Stimulated activated memory B cell treated with anti-CD40 and anti-IgM and Interleukin-4, amounts not matched to agents 10 μg/mL and 1 μg/mL and 100 μg/mL, for 72 hours (primary cell): Measurements from ENCODE around the gene NPAS3.

Experiments
- ATAC-seq: fragments of 150-1000 bp; cut with Tn5 transposase; 2 replicates; pipeline ENCODE4 v1.10.0; 2021
- H3K27ac Mint-ChIP-seq: one replicate; pipeline ENCODE4 v1.8.0; 2022; ENCODE audit warnings: mild to moderate bottlenecking, mixed read lengths
- H3K27me3 Mint-ChIP-seq: one replicate; pipeline ENCODE4 v1.8.0; 2022; ENCODE audit warnings: mixed read lengths
- H3K36me3 Mint-ChIP-seq: one replicate; pipeline ENCODE4 v1.8.0; 2022; ENCODE audit warnings: mixed read lengths
- H3K4me1 Mint-ChIP-seq: one replicate; pipeline ENCODE4 v1.8.0; 2022; ENCODE audit warnings: mixed read lengths
- H3K4me3 Mint-ChIP-seq: one replicate; pipeline ENCODE4 v1.8.0; 2022; ENCODE audit warnings: mild to moderate bottlenecking, moderate library complexity, mixed read lengths
- H3K9me3 Mint-ChIP-seq: one replicate; pipeline ENCODE4 v1.8.0; 2022; ENCODE audit warnings: mixed read lengths

NPAS3 gene

GRCh38 chr14:32938719-32939253 is at the start of gene NPAS3:
NPAS3 (plus strand) TSS chr14:32938879.
- H3K27ac Mint-ChIP-seq = peak within 1 kb of the TSS; percentile 25
- peak within 1 kb of the TSS; percentile 81 for H3K4me3 Mint-ChIP-seq
- H3K4me1 Mint-ChIP-seq = peaks cover 23% of the 10 kb centered on the region
- ATAC-seq = peak; percentile 34
- peaks cover 73% of the 10 kb centered on the region for H3K27me3 Mint-ChIP-seq
- H3K9me3 Mint-ChIP-seq = no peaks in the 10 kb centered on the region
- H3K36me3 Mint-ChIP-seq = no peaks in the 10 kb centered on the region

GRCh38 chr14:32896979-32897697 is 41.5 kb upstream of the NPAS3 start:
- no peaks in the 10 kb centered on the region for H3K9me3 Mint-ChIP-seq
- no peak overlapping the region for H3K27ac Mint-ChIP-seq
- H3K36me3 Mint-ChIP-seq = no peaks in the 10 kb centered on the region
- no peaks in the 10 kb centered on the region for H3K27me3 Mint-ChIP-seq
- H3K4me1 Mint-ChIP-seq = peaks cover 6% of the 10 kb centered on the region
- no peak for ATAC-seq
- H3K4me3 Mint-ChIP-seq = peak overlapping the region; percentile 46

DNA sequence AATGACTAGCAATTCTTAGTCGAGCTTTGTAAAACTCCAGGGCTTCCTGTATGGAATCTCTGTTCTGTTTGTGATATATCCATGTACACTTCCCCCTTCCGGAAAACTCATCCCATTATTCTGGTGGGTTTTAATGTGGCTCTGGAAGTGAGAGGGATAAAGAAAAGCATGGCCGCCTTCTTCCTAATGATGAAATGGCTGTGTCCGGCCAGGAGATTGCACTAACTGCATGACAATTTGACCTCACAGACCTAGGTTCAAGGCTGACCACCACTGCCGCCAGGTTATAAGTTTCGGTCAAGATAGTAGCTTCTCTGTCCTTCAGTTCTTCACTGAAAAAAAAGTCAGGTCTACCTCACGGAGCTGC is 41.0 kb upstream of the NPAS3 start:
- H3K27ac Mint-ChIP-seq = no peak overlapping the region

GRCh38 chr14:32898876-32899275 is 39.8 kb upstream of the NPAS3 start:
- ATAC-seq = no peak
- Mint-ChIP-seq H3K4me3 (no peak overlapping the region), H3K27me3 (no peaks in the 10 kb centered on the region), H3K36me3 (no peaks in the 10 kb centered on the region), H3K9me3 (no peaks in the 10 kb centered on the region), H3K4me1 (peaks cover 6% of the 10 kb centered on the region), H3K27ac (no peak overlapping the region)

More for the DNA sequence above, 41.0 kb upstream of the NPAS3 start:
- no peaks in the 10 kb centered on the region for H3K36me3 Mint-ChIP-seq
- peaks cover 6% of the 10 kb centered on the region for H3K4me1 Mint-ChIP-seq
- no peaks in the 10 kb centered on the region for H3K9me3 Mint-ChIP-seq
- no peaks in the 10 kb centered on the region for H3K27me3 Mint-ChIP-seq
- no peak overlapping the region for H3K4me3 Mint-ChIP-seq
- ATAC-seq = no peak

- H3K27me3 Mint-ChIP-seq = no peaks in the 10 kb centered on the region
- no peak overlapping the region for H3K4me3 Mint-ChIP-seq
Observed at GRCh38 chr14:32900547-32900946, 38.1 kb upstream of the NPAS3 start.

GRCh38 chr14:32905013-32905412 is 33.7 kb upstream of the NPAS3 start:
- Mint-ChIP-seq H3K9me3 (no peaks in the 10 kb centered on the region), H3K36me3 (no peaks in the 10 kb centered on the region), H3K4me1 (no peaks in the 10 kb centered on the region), H3K27ac (no peak overlapping the region), H3K27me3 (no peaks in the 10 kb centered on the region), H3K4me3 (no peak overlapping the region)
- no peak for ATAC-seq

More at GRCh38 chr14:32900547-32900946, 38.1 kb upstream of the NPAS3 start:
- H3K4me1 Mint-ChIP-seq = peaks cover 6% of the 10 kb centered on the region
- no peak overlapping the region for H3K27ac Mint-ChIP-seq
- H3K9me3 Mint-ChIP-seq = no peaks in the 10 kb centered on the region
- H3K36me3 Mint-ChIP-seq = no peaks in the 10 kb centered on the region
- ATAC-seq = no peak

DNA sequence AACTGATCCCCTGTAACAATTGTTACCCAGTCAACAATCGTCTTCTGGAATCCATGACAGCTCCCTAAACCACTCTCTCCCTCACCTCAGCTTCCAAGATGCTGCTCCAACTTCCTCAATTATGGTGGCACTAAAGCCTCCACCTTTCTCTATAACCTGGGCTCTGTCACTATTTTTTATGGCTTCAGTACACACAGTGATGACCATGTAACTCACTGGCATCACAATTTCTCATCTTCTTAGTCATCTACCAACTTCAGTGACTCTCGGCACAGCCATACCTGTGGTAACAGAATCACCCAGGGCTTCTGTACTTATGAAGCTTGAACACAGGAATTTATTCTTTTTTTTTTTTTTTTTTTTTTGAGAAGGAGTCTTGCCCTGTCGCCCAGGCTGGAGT is 32.0 kb upstream of the NPAS3 start:
- no peaks in the 10 kb centered on the region for H3K27me3 Mint-ChIP-seq
- no peak overlapping the region for H3K4me3 Mint-ChIP-seq
- ATAC-seq = no peak
- H3K9me3 Mint-ChIP-seq = no peaks in the 10 kb centered on the region
- H3K36me3 Mint-ChIP-seq = no peaks in the 10 kb centered on the region
- H3K4me1 Mint-ChIP-seq = no peaks in the 10 kb centered on the region
- H3K27ac Mint-ChIP-seq = no peak overlapping the region

DNA sequence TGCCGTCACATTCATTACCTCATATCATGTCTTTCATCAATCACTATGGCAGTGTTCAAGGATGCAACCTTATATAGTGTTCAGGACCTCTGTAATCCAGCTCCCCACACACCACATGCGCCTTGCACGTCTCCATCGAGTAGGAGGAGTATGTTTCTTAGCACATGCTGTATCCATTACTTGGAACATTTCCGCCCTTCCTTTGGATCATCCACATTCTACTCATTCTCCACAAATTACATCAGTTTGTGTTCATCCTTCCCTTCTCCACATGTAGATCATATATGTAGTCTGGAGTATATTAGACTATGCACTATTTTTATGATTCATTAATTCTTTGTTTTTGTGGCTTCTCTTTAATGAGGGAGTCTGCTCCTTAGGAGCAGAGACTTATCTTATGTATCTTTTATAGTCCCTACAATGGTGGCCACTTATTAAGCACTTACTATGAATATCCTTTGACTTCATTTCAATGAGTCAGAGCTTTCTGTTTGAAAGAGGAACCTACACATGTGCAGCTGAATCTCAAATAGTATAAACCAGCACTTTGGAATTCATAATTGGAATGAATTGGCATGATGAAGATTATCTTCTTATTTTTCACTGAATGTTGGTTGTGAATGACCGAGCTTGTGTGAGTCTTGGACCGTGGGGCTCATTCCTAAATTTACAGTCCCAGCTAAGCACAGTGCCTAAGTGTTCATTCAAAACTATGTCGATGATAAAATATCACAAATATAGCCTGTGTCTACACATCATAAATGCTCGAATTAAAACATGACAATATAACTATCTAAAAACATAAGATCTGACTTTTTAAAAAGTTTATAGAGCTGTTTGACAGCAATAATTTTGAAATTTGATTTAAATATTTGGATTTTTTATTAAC is 30.2 kb upstream of the NPAS3 start:
- H3K4me1 Mint-ChIP-seq = no peaks in the 10 kb centered on the region
- H3K36me3 Mint-ChIP-seq = no peaks in the 10 kb centered on the region
- ATAC-seq = peak; percentile 20
- H3K27me3 Mint-ChIP-seq = no peaks in the 10 kb centered on the region
- H3K9me3 Mint-ChIP-seq = no peaks in the 10 kb centered on the region
- H3K4me3 Mint-ChIP-seq = no peak overlapping the region
- H3K27ac Mint-ChIP-seq = no peak overlapping the region

GRCh38 chr14:32913725-32914124 is 25.0 kb upstream of the NPAS3 start:
- H3K4me1 Mint-ChIP-seq = no peaks in the 10 kb centered on the region
- H3K36me3 Mint-ChIP-seq = no peaks in the 10 kb centered on the region
- H3K27me3 Mint-ChIP-seq = no peaks in the 10 kb centered on the region
- H3K4me3 Mint-ChIP-seq = no peak overlapping the region
- no peak overlapping the region for H3K27ac Mint-ChIP-seq
- no peaks in the 10 kb centered on the region for H3K9me3 Mint-ChIP-seq
- no peak for ATAC-seq

GRCh38 chr14:32914391-32914790 is 24.3 kb upstream of the NPAS3 start:
- H3K36me3 Mint-ChIP-seq = no peaks in the 10 kb centered on the region
- no peaks in the 10 kb centered on the region for H3K9me3 Mint-ChIP-seq
- no peak for ATAC-seq
- H3K27ac Mint-ChIP-seq = no peak overlapping the region
- no peak overlapping the region for H3K4me3 Mint-ChIP-seq
- H3K27me3 Mint-ChIP-seq = no peaks in the 10 kb centered on the region
- H3K4me1 Mint-ChIP-seq = no peaks in the 10 kb centered on the region

GRCh38 chr14:32920696-32921276 is 17.9 kb upstream of the NPAS3 start:
- Mint-ChIP-seq H3K36me3 (no peaks in the 10 kb centered on the region), H3K9me3 (no peaks in the 10 kb centered on the region), H3K4me1 (no peaks in the 10 kb centered on the region), H3K27me3 (no peaks in the 10 kb centered on the region), H3K27ac (no peak overlapping the region), H3K4me3 (no peak overlapping the region)
- no peak for ATAC-seq

- Mint-ChIP-seq H3K36me3 (no peaks in the 10 kb centered on the region), H3K27me3 (peaks cover 8% of the 10 kb centered on the region), H3K4me3 (no peak overlapping the region), H3K9me3 (no peaks in the 10 kb centered on the region), H3K27ac (no peak overlapping the region), H3K4me1 (no peaks in the 10 kb centered on the region)
- no peak for ATAC-seq
Observed at GRCh38 chr14:32925439-32925838, 13.2 kb upstream of the NPAS3 start.

DNA sequence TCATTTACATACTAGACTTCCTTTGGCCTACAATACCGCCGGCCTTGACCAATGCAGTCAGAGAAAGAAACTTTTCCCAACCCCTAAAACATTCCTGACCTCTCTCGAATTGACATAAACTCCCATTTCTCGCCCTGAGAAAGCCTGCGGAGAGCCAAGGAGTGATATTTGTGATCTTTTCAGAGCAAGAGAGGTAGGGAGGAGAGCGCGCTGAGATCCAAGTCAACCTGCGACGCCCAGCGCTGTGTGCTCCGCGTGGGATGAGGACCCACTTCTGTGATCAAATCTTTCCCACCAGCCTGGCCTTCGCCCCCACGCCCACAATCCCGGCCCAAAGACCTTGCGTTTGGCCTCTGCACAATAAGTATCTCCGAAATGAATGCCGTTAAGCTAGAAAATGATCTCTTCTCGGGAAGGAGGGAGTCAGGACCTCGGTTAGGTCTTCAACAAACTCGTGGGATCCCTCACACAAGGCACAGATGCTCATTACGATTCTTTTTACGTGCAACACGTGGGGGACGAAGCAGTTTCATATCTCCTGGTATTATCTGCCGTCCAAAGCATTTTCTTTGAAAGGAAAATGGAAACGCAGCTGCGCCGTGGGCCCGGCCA is 6.3 kb upstream of the NPAS3 start:
- no peak for ATAC-seq
- H3K36me3 Mint-ChIP-seq = no peaks in the 10 kb centered on the region
- H3K27ac Mint-ChIP-seq = no peak overlapping the region
- peaks cover 4% of the 10 kb centered on the region for H3K4me1 Mint-ChIP-seq
- no peak overlapping the region for H3K4me3 Mint-ChIP-seq
- peaks cover 68% of the 10 kb centered on the region for H3K27me3 Mint-ChIP-seq
- H3K9me3 Mint-ChIP-seq = no peaks in the 10 kb centered on the region

- no peaks in the 10 kb centered on the region for H3K36me3 Mint-ChIP-seq
- no peaks in the 10 kb centered on the region for H3K9me3 Mint-ChIP-seq
- H3K27ac Mint-ChIP-seq = no peak overlapping the region
Observed at GRCh38 chr14:32932914-32933628, 5.6 kb upstream of the NPAS3 start.

More at GRCh38 chr14:32932914-32933628, 5.6 kb upstream of the NPAS3 start:
- Mint-ChIP-seq H3K4me3 (no peak overlapping the region), H3K27me3 (peaks cover 75% of the 10 kb centered on the region), H3K4me1 (peaks cover 6% of the 10 kb centered on the region)
- no peak for ATAC-seq
